Endothelial cell (in vitro differentiated cells): Measurements from ENCODE around the gene ZIC5. TPM values are rescaled to one million over a fixed set of nuclear protein-coding genes. Genes with fewer than 3 reads are reported as not detected.

Experiments used
- DNase-seq: peaks from one replicate; pipeline ENCODE4 v3.0.0; 2021; ENCODE audit warnings: low spot score
- H3K27ac Mint-ChIP-seq: one replicate; pipeline ENCODE4 v1.8.0; 2021; ENCODE audit warnings: mixed read lengths, inconsistent platforms; ENCODE audit not compliant: unreplicated experiment
- H3K27me3 Mint-ChIP-seq: one replicate; pipeline ENCODE4 v1.8.0; 2021; ENCODE audit warnings: mild to moderate bottlenecking, moderate library complexity, mixed read lengths, inconsistent platforms; ENCODE audit not compliant: unreplicated experiment
- H3K36me3 Mint-ChIP-seq: one replicate; pipeline ENCODE4 v1.8.0; 2021; ENCODE audit warnings: mild to moderate bottlenecking, low read depth, mixed read lengths, inconsistent platforms; ENCODE audit not compliant: unreplicated experiment
- H3K4me1 Mint-ChIP-seq: one replicate; pipeline ENCODE4 v1.8.0; 2021; ENCODE audit warnings: mild to moderate bottlenecking, mixed read lengths, inconsistent platforms; ENCODE audit not compliant: unreplicated experiment
- H3K4me3 Mint-ChIP-seq: one replicate; pipeline ENCODE4 v1.8.0; 2021; ENCODE audit warnings: mild to moderate bottlenecking, mixed read lengths, inconsistent platforms; ENCODE audit not compliant: unreplicated experiment
- H3K9me3 Mint-ChIP-seq: one replicate; pipeline ENCODE4 v1.8.0; 2021; ENCODE audit warnings: mixed read lengths, inconsistent platforms; ENCODE audit not compliant: unreplicated experiment
- CTCF ChIP-seq: fragments of 200-600 bp; sonication (generic); IDR thresholded peaks from one replicate; pipeline ENCODE4 v1.5.0; 2021; ENCODE audit warnings: antibody characterized with exemption; ENCODE audit not compliant: unreplicated experiment
- total RNA-seq: library from RNA; stranded (reverse); fragmentation: NEBNext Ultra II Directional; extraction: Animal tissue kit (Norgen Biotek cat#: 25700); gene quantifications from one replicate; pipeline ENCODE4 v1.2.1, GENCODE V29; 2021; ENCODE audit not compliant: unreplicated experiment

Gene ZIC5
- total RNA-seq, 1 donor from 2014 or later, result 0.10 TPM

GRCh38 chr13:99993660-99994637, 22.4 kb upstream of the ZIC5 start:
- Mint-ChIP-seq H3K9me3 (no peaks in the 10 kb centered on the region), H3K4me1 (peaks cover 28% of the 10 kb centered on the region), H3K27me3 (peaks cover 24% of the 10 kb centered on the region), H3K36me3 (peaks cover 7% of the 10 kb centered on the region), H3K4me3 (no peak overlapping the region), H3K27ac (no peak overlapping the region)
- DNase-seq, result no peak
- no peak for TF ChIP-seq CTCF

- H3K4me3 Mint-ChIP-seq, result no peak overlapping the region
- no peak for DNase-seq
- no peak for TF ChIP-seq CTCF
- H3K9me3 Mint-ChIP-seq, result no peaks in the 10 kb centered on the region
- no peak overlapping the region for H3K27ac Mint-ChIP-seq
- H3K36me3 Mint-ChIP-seq, result peaks cover 4% of the 10 kb centered on the region
- peaks cover 27% of the 10 kb centered on the region for H3K27me3 Mint-ChIP-seq
- peaks cover 33% of the 10 kb centered on the region for H3K4me1 Mint-ChIP-seq
Measured at GRCh38 chr13:99992949-99993351, 21.4 kb upstream of the ZIC5 start.

- no peak for TF ChIP-seq CTCF
- Mint-ChIP-seq H3K27ac (peak overlapping the region; percentile 61), H3K4me3 (no peak overlapping the region), H3K27me3 (peaks cover 34% of the 10 kb centered on the region), H3K9me3 (no peaks in the 10 kb centered on the region), H3K4me1 (peaks cover 40% of the 10 kb centered on the region), H3K36me3 (peaks cover 3% of the 10 kb centered on the region)
- no peak for DNase-seq
Measured at GRCh38 chr13:99991828-99992775, 20.5 kb upstream of the ZIC5 start.

GRCh38 chr13:99991013-99991827, 19.7 kb upstream of the ZIC5 start:
- H3K4me1 Mint-ChIP-seq, result peaks cover 42% of the 10 kb centered on the region
- no peak for DNase-seq
- peaks cover 31% of the 10 kb centered on the region for H3K27me3 Mint-ChIP-seq
- TF ChIP-seq CTCF, result no peak
- no peak overlapping the region for H3K27ac Mint-ChIP-seq
- peaks cover 3% of the 10 kb centered on the region for H3K36me3 Mint-ChIP-seq
- no peak overlapping the region for H3K4me3 Mint-ChIP-seq
- H3K9me3 Mint-ChIP-seq, result no peaks in the 10 kb centered on the region
